ENCODE data around the gene LHX4. TPM values are rescaled to one million over a fixed set of nuclear protein-coding genes. Genes with fewer than 3 reads are reported as not detected.

LHX4 gene
- total and polyA plus RNA-seq, 7 donors: 0.44 to 0.92 (median 0.60) TPM; not detected in 4

DNA sequence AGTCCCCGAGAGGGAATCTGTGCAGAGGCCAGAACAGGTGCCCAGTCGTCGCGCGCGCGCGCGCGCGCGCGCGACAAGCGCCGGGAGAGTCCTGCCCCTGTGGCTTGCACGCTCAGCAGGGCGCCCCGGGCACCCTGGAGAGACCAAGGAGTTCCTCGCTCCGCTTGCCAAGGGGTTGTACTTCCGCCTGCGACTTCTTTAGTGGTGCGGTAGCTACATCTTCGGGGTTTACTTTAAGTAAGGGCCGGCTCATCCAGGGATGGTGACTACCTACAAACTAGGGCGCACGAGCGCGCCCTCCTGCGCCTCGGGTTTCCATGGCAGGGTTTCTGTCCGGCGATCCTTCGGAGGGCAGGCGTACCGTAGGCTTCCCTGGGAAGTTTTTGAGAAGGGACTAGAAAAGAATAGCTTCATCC is 1.4 kb downstream of the LHX4 start:
- peak; percentile 42 for DNase-seq
- H3K27ac ChIP-seq: no peak overlapping the region
- TF ChIP-seq POLR2A (IDR thresholded peaks at IDR 0.05): no peak
- no peak for TF ChIP-seq POLR2AphosphoS5 (IDR thresholded peaks at IDR 0.05)
- no peak for TF ChIP-seq EP300 (IDR thresholded peaks at IDR 0.05)
- TF ChIP-seq, protein P1, sequence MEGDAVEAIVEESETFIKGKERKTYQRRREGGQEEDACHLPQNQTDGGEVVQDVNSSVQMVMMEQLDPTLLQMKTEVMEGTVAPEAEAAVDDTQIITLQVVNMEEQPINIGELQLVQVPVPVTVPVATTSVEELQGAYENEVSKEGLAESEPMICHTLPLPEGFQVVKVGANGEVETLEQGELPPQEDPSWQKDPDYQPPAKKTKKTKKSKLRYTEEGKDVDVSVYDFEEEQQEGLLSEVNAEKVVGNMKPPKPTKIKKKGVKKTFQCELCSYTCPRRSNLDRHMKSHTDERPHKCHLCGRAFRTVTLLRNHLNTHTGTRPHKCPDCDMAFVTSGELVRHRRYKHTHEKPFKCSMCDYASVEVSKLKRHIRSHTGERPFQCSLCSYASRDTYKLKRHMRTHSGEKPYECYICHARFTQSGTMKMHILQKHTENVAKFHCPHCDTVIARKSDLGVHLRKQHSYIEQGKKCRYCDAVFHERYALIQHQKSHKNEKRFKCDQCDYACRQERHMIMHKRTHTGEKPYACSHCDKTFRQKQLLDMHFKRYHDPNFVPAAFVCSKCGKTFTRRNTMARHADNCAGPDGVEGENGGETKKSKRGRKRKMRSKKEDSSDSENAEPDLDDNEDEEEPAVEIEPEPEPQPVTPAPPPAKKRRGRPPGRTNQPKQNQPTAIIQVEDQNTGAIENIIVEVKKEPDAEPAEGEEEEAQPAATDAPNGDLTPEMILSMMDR (IDR thresholded peaks at IDR 0.05): no peak
- peaks cover 0 to 65% (median 60%) of the 10 kb centered on the region in 4 donors for H3K4me1 ChIP-seq
- WGBS, 2 donors: 1% methylated on average over 37 of the region's 37 CpGs
- peaks cover 85 to 100% (median 96%) of the 10 kb centered on the region in 3 donors for H3K27me3 ChIP-seq
- H3K9me3 ChIP-seq: no peaks in the 10 kb centered on the region
- H3K36me3 ChIP-seq: no peaks in the 10 kb centered on the region
- peak overlapping the region in 3 of 4 donors; percentile 46 to 56 (median 54) for H3K4me3 ChIP-seq
- intact Hi-C loops (cut with DNase I): no loop called here

DNA sequence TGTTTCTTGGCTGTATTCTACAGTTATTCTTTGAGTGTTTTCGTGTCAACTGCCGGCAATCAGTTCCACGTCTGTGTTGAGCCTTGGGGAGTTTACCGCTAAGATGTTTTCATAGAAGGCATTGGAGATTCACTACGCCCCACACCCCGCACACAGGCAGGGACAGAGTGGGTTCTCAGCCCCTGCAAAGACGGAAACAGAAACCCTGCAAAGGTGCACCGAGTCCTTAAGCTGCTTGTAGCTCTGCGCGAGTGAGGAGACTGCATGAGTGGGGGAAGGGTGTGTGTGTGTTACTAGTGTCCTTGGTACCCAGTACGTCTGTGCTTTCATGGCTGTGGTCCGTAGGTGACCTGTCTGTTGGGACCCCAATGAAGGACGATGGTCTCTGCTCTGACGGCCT is 1.9 kb downstream of the LHX4 start:
- H3K27ac ChIP-seq: no peak overlapping the region
- TF ChIP-seq, protein P1 (IDR thresholded peaks at IDR 0.05): no peak
- TF ChIP-seq POLR2A (IDR thresholded peaks at IDR 0.05) (no peak), EP300 (IDR thresholded peaks at IDR 0.05) (no peak), POLR2AphosphoS5 (IDR thresholded peaks at IDR 0.05) (no peak)
- H3K27me3 ChIP-seq: peaks cover 86 to 100% (median 96%) of the 10 kb centered on the region in 3 donors
- no peaks in the 10 kb centered on the region for H3K9me3 ChIP-seq
- 3 to 5% methylated on average over 14 of the region's 14 CpGs for WGBS, 2 donors
- H3K4me1 ChIP-seq: peaks cover 0 to 65% (median 60%) of the 10 kb centered on the region in 4 donors
- no peak overlapping the region for H3K4me3 ChIP-seq
- H3K36me3 ChIP-seq: no peaks in the 10 kb centered on the region
- DNase-seq: peak; percentile 17
- intact Hi-C loops (cut with DNase I): no loop called here

DNA sequence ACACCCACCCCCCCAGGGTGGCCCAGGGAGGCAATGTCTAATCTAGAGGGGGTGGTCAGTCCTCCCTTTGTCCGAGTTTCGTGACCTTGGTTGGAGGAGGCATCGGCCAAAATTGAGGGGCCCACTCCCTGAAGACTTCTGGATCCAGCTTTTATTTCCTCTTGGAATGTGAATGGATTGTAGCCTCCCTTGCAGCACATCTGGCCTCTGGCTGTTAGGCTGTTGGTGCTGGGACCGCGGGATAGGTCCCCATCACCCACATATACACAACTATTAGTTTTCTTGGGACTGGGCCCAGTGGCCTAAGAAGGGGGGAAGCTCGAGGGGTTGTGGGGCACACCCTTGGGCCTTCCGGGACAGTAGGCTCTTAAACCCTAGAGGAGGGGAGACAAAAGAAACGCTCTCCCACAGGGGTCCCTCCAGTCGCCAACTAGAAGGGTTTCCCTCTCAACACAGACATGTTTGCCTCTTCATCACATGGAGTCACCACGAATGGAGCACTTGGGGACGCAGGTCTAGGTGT is 2.5 kb downstream of the LHX4 start:
- Histone ChIP-seq H3K9me3 (no peaks in the 10 kb centered on the region), H3K4me3 (no peak overlapping the region), H3K36me3 (no peaks in the 10 kb centered on the region), H3K4me1 (peaks cover 0 to 65% (median 60%) of the 10 kb centered on the region in 4 donors), H3K27ac (no peak overlapping the region), H3K27me3 (peaks cover 90 to 100% (median 98%) of the 10 kb centered on the region in 3 donors)
- peak; percentile 46 for DNase-seq
- intact Hi-C loops (cut with DNase I): no loop called here
- TF ChIP-seq POLR2A (IDR thresholded peaks at IDR 0.05) (no peak), POLR2AphosphoS5 (IDR thresholded peaks at IDR 0.05) (no peak), EP300 (IDR thresholded peaks at IDR 0.05) (no peak)
- TF ChIP-seq, protein P1 (IDR thresholded peaks at IDR 0.05): no peak
- 8 to 13% methylated on average over 11 of the region's 11 CpGs for WGBS, 2 donors

DNA sequence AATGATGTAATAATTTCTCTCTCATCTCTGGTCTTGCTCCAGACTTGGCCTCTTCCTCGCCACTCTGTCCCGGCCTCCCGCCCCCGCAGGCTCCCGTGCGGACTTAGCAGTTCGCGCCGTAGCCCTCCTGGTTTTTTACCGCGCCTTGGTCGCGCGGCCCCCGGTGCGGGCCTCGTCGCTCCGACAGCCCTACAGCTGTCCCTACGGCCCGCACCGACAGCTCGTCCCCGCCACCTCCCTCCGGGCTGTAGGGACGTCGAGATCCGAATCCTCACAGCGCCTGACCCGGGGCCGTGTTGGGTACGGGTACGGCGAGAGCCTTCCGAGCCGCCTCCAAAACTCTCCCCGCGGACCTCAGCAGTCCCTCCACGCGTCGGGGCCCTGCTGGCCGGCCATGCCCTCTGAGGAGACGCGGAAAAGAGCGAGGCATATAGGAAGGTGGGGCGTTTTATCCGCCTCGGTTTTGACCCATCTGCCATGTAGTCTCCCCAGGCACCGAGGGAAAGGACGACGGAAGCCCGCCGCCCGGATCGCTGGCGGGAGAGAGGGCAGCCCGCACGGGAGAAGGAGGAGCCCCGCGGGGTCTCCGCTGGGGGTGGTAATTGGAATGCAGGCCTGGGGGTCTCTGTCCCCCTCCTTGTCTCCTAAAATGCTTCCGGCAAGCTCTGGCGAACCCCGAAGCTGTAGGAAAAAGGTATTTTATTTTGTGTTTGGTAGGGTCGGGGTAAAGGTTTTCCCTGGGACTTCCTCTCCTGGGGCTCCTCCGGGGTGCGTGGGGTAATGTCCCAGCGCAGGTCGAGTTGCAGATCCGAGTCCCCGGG is 3.3 kb downstream of the LHX4 start:
- intact Hi-C loops (cut with DNase I): no loop called here
- Histone ChIP-seq H3K36me3 (no peaks in the 10 kb centered on the region), H3K4me1 (peaks cover 0 to 65% (median 60%) of the 10 kb centered on the region in 4 donors), H3K9me3 (no peaks in the 10 kb centered on the region), H3K4me3 (no peak overlapping the region), H3K27ac (no peak overlapping the region), H3K27me3 (peaks cover 90 to 100% (median 98%) of the 10 kb centered on the region in 3 donors)
- TF ChIP-seq POLR2AphosphoS5 (IDR thresholded peaks at IDR 0.05): no peak
- no peak for TF ChIP-seq POLR2A (IDR thresholded peaks at IDR 0.05)
- no peak for TF ChIP-seq EP300 (IDR thresholded peaks at IDR 0.05)
- TF ChIP-seq, protein P1 (IDR thresholded peaks at IDR 0.05): no peak
- peak; percentile 50 for DNase-seq
- WGBS, 2 donors: 5% methylated on average over 71 of the region's 71 CpGs
